H1 (cell line): ENCODE results near the gene MIS18BP1.
"Not testable (repeated sequence)": the region's sequence is repeated elsewhere in the genome, so short reads cannot be mapped to it uniquely, and the experiment has no call there.

ENCODE experiments used
- CTCF ChIP-seq, 3 experiments: IDR thresholded peaks; 1 replicate in 2 of 3; 2 replicates in 1 of 3; pipeline versions ENCODE4 v1.5.1 to v1.6.1; 2011; ENCODE audit warnings: low read length in 3 of 3, mild to moderate bottlenecking in 3 of 3, inconsistent platforms in 2 of 3, low read depth in 1 of 3, moderate library complexity in 1 of 3; ENCODE audit not compliant: insufficient read depth in 1 of 3; ENCODE audit errors: control extremely low read depth in 1 of 3
- POLR2A ChIP-seq, 2 experiments: IDR thresholded peaks; 1 replicate in 1 of 2; 2 replicates in 1 of 2; pipeline ENCODE4 v1.6.1; 2011; ENCODE audit warnings: low read depth in 2 of 2, low read length in 2 of 2, mild to moderate bottlenecking in 2 of 2; ENCODE audit errors: control extremely low read depth in 1 of 2
- RBBP5 ChIP-seq: IDR thresholded peaks from 2 replicates; pipeline ENCODE4 v1.7.1; 2012; ENCODE audit warnings: low read depth, mild to moderate bottlenecking, inconsistent platforms, low read length, moderate library complexity, borderline replicate concordance
- SP2 ChIP-seq: IDR thresholded peaks from 2 replicates; pipeline ENCODE4 v1.6.1; 2012; ENCODE audit warnings: mild to moderate bottlenecking, low read length, inconsistent platforms
- TAF1 ChIP-seq: IDR thresholded peaks from 2 replicates; pipeline ENCODE4 v1.6.1; 2011; ENCODE audit warnings: mild to moderate bottlenecking, low read depth, low read length
- ZNF274 ChIP-seq: IDR thresholded peaks from 2 replicates; pipeline ENCODE4 v1.7.0; 2012; ENCODE audit warnings: low read length, borderline replicate concordance; ENCODE audit errors: extremely low read depth

- TF ChIP-seq CTCF (IDR thresholded peaks at IDR 0.05; ENCODE audit: control extremely low read depth in 1 of 3, insufficient read depth in 1 of 3, low read depth in 1 of 3, low read length in 3 of 3); RBBP5; ZNF274; POLR2A (IDR thresholded peaks at IDR 0.05; ENCODE audit: control extremely low read depth in 1 of 2, low read depth in 2 of 2, low read length in 2 of 2); TAF1; SP2: not testable (repeated sequence)
Observed at GRCh38 chr14:45213716-45214115, 39.3 kb downstream of the MIS18BP1 start.
